Erythroblast (primary cell): ENCODE data around the gene COL6A3.

Experiments
- GATA1 ChIP-seq: IDR thresholded peaks from 2 replicates; pipeline ENCODE4 v1.6.1; 2011; ENCODE audit warnings: low read depth, mild to moderate bottlenecking, control low read depth, low read length, moderate library complexity
- POLR2A ChIP-seq: IDR thresholded peaks from 2 replicates; pipeline ENCODE4 v1.6.1; 2011; ENCODE audit warnings: mild to moderate bottlenecking, low read length

DNA sequence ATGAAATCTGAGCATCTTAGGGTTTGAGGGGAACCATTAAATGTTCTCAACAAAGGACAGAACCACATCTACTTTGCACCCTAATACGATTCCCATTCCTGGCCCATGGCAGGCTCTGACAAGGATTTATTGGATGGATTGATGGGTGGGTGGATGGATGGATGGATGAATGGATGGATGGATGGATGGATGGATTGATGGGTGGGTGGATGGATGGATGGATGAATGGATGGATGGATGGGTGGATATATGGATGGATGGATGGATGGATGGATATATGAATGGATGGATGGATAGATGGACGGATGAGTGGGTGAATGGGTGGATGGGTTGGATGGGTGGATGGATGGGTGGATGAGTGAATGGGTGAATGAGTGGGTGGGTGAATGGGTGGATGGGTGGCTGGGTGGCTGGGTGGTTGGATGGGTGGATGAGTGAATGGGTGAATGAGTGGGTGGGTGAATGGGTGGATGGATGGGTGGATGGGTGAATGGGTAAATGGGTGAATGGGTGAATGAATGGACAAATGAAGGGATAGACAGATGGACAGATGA is 43.5 kb upstream of the COL6A3 start:
- TF ChIP-seq POLR2A (no peak), GATA1 (no peak)
